Astrocyte of the cerebellum (primary cell): Measurements from ENCODE around the gene ASPN.

ENCODE experiments used
- DNase-seq: peaks from one replicate; pipeline ENCODE4 v3.0.0-alpha.2; 2011; ENCODE audit warnings: low read depth
- H3K4me3 ChIP-seq: 2 replicates; pipeline ENCODE4 v1.5.1; 2011; ENCODE audit warnings: mild to moderate bottlenecking, low read depth, low read length, moderate library complexity
- CTCF ChIP-seq: IDR thresholded peaks from 2 replicates; pipeline ENCODE4 v1.5.1; 2012; ENCODE audit warnings: low read length, low read depth, moderate library complexity, mild to moderate bottlenecking; ENCODE audit errors: missing control alignments
- in situ Hi-C: cut with HindIII; loops from 2 replicates; pipeline ENCODE4 v1.10.0; 2017; ENCODE audit warnings: low sequenced_read_pairs

Gene ASPN

DNA sequence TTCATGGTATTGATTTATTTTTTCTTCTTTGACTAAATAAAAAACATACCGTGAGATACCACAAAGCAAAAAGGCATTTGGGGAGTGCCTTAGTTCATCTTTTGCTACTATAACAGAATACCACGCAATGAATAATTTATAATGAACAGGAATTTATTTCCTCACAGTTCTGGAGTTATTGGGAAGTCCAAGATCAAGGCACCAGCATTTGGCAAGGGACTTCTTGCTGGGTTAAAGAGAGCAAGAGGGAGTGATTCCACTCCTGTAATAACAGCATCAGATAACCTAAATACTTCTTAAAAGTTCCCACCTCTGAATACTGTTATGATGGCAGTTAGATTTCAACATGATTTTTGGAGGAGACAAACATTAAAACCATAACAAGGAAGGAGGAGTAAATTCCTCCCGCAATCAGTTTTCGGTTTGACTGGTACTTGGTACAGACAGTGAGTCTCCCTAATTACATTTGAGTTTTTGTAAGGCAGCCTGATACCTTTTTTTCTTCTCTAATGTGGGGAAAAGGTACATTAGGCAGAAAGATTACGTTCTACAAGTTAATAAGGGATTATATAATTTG, 49.2 kb downstream of the ASPN start:
- no peak for TF ChIP-seq CTCF
- H3K4me3 ChIP-seq: no peak overlapping the region
- in situ Hi-C loops: no loop called here
- no peak for DNase-seq

- in situ Hi-C loops: no loop called here
- no peak for DNase-seq
- no peak for TF ChIP-seq CTCF
- H3K4me3 ChIP-seq: no peak overlapping the region
These were observed 50.0 kb downstream of the ASPN start for GRCh38 chr9:92432350-92432749.

- TF ChIP-seq CTCF: no peak
- in situ Hi-C loops: no loop called here
- DNase-seq: no peak
- H3K4me3 ChIP-seq: no peak overlapping the region
These were observed 52.5 kb downstream of the ASPN start for GRCh38 chr9:92429836-92430235.

DNA sequence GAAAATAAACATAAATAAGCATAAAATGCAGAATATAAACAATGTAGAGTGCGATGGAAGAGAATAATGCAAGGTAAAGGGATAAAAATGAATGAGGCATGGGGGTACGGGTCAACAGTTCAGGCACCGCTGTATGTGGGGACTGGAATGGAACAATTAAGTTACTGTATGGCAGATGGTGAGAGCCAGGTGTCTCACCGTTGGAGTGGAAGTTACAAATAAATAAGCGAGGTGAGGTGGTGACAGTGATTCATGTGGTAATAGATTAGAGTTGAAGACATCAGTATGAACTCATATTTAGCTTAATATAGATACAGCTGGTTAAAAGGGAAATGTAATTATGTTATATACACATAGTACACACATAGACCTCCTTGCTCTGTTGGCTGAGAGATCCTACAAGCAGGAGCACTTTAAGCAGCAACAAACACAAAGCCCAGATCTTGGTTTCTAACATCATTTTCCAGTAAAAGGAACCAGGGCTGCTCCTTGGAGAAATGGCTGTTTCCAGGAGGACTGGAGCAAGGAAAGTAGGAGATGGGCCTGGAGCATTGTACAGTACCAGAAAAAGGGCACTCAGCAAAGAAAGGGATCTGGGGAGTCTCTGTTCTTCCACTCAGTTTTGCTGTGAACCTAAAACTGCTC, 55.7 kb downstream of the ASPN start:
- H3K4me3 ChIP-seq: no peak overlapping the region
- TF ChIP-seq CTCF: no peak
- no peak for DNase-seq
- in situ Hi-C loops: no loop called here

DNA sequence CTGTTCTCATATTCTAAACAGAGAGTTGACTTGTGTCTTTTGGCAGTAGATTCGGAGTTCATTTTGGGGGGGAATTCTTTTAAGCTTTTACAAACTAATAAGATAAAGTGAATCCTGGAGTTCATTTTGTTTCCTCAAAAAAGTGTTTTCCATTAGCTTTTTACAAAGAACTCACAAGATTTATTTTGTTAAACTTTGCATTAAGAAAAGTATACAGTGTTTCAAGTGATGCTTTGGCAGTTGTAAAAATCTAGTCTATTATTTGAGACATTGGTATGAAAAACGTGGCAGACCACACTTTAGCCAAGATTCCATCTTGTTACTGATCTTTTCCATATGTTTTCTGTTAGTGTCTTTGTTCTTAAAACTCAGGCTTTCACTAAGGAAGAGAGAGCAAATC, 56.8 kb downstream of the ASPN start:
- DNase-seq: no peak
- no peak for TF ChIP-seq CTCF
- no peak overlapping the region for H3K4me3 ChIP-seq
- in situ Hi-C loops: no loop called here

DNA sequence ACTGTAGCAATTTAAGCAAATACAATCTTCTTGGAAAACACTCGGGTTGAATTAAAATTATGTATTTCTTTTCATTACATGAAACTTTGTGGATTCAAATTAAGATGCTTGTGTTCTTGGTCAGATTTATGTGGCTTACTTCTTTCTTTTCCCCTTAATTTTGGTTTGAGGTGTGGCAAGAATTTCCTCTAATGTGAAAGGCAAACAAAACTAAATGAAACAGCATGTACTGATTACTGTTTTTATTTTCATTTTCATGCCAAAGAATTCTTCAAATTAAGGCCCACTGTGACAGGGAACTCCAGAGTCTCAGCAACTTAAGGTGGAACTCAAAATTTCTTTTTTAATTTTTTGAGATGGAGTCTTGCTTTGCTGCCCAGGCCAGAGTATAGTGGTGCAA, 58.0 kb downstream of the ASPN start, which contains the start of gene OMD:
Gene OMD, minus strand, starts transcription at position 132 of the 400 bp plus-strand sequence. CDS start 6,913 bp downstream, outside the sequence.
- TF ChIP-seq CTCF: no peak
- in situ Hi-C loops: no loop called here
- peak; percentile 51 for DNase-seq
- H3K4me3 ChIP-seq: peak within 1 kb of the TSS; percentile 10
